ENCODE data around the gene FAM149A.

Gene FAM149A

DNA sequence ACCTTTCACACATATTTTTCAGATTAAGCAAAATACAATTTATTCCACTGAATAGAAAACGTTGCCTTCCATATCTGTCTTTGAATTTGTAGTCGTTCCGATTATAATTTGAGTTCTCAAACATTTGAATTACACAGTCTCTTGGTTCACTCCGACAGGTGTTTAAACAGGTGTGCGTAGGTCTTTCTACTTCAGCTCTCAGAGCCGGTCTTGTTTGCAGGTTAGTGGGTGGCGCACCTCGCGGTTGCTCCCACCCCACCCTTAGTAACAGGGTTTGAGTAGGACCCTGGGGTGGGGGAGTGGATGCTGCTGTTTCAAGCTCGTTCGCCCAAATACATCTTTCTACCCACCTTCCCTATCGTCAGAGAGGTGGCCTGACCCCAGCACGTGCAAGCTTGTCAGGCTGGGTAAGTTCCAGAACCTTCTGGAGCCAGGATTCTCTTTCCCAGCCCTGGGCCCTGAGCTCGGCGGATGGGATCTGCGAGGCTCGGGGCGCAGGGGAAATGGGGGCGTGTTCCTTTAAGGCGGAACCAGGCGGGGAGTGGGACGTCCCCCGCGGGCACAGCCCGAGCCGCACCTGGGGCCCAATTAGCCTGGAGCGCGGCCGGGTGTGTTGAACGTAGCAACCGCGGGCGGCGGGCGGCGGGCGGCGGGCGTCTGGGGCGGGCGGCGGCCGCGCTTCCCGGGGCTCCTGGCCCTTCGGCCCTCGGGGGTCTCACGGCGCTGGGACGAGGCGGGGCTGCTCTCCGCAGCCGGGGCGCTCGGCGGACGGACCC lies at the start of gene FAM149A:
FAM149A (plus strand) TSS at position 591 of the 776 bp plus-strand sequence.
- DNase-seq (ENCODE audit: low read depth), result no peak

GRCh38 chr4:186058253-186058979 lies 46.1 kb upstream of the FAM149A start:
- no peak for DNase-seq (ENCODE audit: low read depth)

- no peak for DNase-seq (ENCODE audit: low read depth)
Observed at GRCh38 chr4:186058980-186059316, 45.6 kb upstream of the FAM149A start.

DNA sequence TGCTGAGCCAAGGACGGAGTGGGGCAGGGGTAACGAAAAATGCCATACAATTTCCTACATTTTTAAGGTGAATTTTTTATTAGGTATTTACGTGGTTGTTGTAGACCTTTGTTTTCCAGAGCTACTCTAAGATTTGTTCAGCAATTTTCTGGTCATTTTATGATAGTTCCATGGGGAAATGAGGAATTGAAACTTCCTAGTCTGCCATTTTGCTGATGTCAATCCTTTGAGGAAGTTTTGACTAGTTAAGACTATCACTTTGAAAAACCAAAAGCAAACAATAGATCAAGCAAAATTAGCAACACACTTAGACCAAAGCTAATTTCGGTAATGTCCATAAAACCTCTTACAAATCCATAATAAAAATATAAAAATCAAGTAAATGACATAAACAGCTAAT lies 42.6 kb upstream of the FAM149A start:
- no peak for DNase-seq (ENCODE audit: low read depth)

GRCh38 chr4:186067757-186068385 lies 36.6 kb upstream of the FAM149A start:
- no peak for DNase-seq (ENCODE audit: low read depth)

DNA sequence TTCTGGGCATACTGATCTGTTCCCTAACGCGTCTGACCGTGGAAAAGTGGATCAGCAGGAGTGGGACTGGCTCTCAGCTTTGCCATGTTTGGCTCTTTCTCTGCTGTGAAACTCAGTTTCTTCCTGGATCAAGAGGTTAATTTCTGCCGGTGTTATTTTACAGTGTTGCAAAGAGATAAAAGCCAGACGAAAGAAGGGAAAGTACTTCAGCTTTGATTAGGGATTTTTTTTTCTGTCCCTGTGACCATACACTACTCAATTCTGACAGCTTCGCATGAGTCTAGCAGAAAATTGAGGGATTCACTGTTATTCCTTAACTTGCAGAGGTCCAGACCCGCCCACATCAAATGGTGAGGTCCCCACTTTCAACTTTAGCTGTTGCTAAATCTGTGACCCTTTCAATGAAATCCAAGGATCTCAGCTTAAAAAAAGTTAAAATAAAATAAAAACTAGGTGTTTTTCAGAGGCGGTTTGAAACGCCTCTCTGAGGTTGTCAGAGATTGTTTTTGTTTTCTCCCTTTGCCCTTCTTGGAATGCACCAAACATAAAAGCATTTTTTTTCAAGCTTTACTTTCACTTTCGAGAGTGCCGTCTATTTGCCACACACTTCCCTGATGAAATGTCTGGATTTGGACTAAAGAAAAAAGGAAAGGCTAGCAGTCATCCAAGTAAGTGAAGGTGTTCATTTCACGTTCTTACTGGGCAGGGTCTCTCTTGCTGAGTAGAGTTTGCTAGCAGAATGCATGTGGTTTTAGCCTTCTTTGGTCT lies 35.7 kb upstream of the FAM149A start, which contains the start of gene TLR3:
TLR3 (plus strand) TSS at position 576 of the 768 bp plus-strand sequence. CDS start 7,464 bp downstream, outside the sequence.
- no peak for DNase-seq (ENCODE audit: low read depth)

DNA sequence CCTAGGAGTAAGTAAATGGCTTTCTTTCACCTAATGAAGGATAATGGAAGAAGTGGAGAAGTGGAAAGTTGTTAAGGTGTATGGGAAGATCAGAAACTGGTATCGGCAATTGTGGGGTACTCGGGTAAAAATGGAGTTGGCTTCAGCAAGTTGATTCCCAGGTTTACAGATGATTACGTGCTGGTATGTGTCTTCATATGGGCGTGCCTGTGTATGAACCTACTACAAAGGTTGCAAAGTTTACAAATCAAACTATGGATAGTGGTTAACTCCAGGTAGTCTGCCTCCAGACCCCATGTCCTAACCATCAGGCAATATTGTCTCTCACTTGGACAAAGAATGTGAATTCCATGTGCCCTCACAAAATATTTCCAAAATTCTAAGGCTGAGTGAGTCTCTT lies 34.8 kb upstream of the FAM149A start:
- no peak for DNase-seq (ENCODE audit: low read depth)

DNA sequence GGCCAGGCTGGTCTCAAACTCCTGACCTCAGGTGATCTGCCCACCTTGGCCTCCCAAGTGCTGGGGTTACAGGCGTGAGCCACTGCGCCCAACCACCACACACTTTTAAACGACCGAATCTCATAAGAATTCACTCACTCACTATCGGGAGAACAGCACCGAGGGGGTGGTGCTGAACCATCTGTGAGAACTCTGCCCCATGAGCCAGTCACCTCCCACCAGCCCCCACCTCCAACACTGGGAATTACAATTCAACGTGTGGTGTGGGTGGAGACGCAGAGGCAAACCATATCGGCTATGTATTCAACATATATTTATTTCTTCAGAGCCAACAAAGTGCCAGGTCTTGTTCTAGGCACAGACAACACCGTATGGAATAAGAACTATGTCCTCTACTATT lies 32.0 kb upstream of the FAM149A start:
- no peak for DNase-seq (ENCODE audit: low read depth)

DNA sequence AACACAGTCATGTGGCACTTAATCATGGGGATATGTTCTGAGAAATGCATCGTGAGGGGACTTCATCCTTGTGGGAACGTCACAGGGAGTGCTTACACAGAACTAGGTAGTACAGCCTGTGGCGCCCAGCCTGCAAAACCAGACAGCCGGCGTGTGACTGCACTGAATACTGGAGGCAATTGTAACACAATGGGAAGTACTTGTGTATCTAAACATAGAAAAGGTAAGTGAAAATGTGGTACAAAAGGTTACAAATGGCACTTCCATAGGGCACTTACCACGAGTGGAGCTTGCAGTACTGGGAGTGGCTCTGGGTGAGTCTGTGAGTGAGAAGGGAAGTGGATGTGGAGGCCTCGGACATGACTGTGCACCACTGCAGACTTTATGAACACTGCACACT lies 30.3 kb upstream of the FAM149A start:
- no peak for DNase-seq (ENCODE audit: low read depth)

DNA sequence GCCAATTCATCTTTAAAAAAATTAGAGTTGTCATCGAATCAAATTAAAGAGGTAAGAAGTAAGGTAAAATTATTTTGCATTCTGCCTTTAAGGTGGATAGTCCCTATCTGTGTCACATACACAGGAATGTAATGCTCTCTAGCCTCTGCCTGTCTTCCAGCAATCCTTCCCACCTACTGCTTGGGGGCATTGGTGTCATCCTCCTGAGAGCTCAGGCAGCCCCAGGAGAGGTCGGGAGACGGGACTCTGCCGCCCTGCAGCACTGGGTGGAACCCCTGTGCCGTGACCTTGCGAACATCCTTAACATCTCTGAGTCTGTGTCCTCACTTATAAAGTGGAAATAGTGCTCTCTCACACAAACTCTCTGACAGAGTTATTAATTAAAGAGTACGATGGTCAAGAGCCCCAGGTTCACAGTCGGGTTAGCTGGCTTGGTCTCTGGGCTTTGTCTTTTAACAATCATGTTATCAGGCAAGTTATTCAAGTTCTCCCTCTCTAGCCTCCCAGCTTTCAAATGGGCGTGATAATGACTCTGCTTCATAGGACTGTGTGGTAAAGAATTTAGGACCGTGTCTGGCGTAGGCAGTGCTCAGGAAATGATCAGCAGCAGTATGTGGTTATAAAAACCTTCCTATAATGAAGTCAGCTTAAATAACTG lies 25.4 kb upstream of the FAM149A start:
- no peak for DNase-seq (ENCODE audit: low read depth)

GRCh38 chr4:186079694-186080093 lies 24.8 kb upstream of the FAM149A start:
- no peak for DNase-seq (ENCODE audit: low read depth)

DNA sequence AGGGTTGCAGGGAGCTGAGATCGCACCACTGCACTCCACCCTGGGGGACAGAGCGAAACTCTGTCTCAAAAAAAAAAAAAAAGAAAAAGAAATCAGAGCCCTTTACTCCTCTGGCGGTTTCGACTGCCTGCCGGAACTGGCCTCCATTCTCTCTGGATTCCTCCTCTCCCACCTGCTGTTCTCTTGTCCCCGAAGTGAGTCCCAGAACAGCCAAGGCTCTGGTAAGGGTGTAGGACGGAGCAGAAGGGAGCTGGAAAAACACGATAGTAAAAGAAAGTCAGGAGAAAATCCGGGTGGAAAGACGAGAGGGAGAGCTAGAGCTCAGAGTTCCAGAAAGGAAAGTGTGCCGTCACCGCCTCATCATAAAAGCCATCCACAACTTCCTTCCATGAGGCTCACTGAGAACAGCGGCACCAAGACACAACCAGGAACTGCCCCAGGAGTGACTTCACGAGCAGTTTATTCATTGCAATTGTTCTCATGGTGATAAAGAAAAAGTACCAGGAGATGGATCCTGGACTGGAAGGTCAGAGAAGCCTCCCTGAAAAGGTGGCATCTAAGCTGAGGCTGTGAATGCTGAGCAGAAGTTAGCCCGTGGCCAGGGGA lies 23.2 kb upstream of the FAM149A start:
- no peak for DNase-seq (ENCODE audit: low read depth)

- no peak for DNase-seq (ENCODE audit: low read depth)
Observed at GRCh38 chr4:186082221-186082620, 22.3 kb upstream of the FAM149A start.

DNA sequence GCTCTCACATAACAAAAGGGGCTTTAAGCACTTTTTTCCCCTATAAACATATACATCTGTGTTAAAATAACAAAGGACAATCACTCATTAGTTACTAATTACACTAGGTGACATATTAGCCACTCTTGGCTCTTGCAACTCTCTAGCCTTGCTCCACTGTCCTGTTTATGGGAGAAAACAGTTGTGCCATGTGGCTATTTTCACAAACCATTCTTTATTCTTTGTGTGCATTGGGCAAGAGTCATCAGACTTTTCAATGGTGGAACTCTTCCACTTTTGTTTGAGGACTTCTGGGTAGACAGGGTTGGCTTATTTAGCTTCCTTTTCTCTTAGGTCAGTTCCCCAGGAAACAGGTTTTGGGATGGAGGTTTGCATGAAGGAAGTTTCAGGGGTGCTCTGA lies 16.0 kb upstream of the FAM149A start:
- no peak for DNase-seq (ENCODE audit: low read depth)

GRCh38 chr4:186092296-186092695 lies 12.2 kb upstream of the FAM149A start:
- no peak for DNase-seq (ENCODE audit: low read depth)

GRCh38 chr4:186095406-186095805 lies 9.1 kb upstream of the FAM149A start:
- no peak for DNase-seq (ENCODE audit: low read depth)

DNA sequence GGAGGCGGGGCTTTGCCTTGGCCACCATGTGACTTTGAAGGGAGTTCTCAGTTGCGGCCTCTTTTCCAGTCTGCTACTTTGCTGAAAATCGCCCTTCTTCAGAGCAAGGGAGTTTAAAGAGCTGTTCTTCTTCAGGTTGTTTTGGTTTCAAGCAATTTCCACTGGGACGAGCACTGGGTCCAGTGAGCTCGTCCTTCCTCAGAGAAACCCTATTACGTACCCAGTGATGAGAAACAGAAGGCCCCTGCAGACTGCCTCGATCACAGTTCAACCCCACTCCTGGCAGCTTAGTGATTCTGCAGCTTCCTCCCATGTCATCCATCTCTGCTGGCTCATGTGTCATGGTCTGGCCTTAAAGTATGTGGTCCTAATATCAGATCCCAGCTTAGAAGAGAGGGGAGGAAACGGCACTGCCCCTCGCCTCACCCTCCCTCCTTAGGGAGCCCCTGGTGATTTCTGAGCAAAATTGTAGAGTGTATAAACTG lies 7.8 kb upstream of the FAM149A start:
- DNase-seq (ENCODE audit: low read depth), result no peak

GRCh38 chr4:186097386-186097785 lies 7.1 kb upstream of the FAM149A start:
- DNase-seq (ENCODE audit: low read depth), result no peak

GRCh38 chr4:186102931-186103330 lies 1.6 kb upstream of the FAM149A start:
- DNase-seq (ENCODE audit: low read depth), result no peak

DNA sequence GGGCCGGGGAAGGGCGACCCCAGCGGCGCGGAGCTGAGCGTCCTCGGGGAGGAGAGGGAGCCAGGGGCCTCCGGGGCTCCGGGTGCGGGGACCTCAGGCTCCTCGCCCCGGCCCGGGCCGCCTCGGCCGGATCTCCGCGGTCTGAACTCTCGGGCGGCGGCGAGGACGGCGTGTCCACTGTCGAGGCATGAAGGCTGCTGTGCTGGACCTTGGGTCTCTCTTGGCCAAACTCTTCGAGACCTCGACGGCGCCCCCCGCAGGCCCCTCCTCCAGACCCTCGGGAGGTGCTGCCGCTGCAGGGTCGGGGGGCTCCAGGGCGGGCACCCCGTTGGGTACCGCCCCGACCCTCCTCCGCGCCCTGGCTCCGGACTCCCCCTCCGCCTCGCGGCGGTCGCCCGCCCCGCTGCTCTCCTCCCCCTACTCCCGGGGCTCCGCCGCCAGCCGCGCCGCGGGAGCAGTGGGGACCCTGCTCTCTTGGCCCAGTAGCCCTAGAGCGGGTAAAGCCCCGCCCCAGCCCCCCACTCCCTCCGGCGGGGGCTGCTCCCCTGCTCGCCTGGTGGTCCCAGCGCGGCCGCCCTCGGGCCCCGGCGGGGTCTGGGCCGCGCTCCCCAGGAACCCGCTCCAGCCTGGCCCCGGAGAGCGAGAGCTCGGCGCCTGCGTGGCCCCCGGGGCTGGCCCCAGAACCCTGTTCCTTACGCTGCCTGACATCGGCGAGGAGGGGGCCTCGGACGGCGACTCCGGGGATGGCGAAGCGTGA lies 564 bp downstream of the FAM149A start:
- no peak for DNase-seq (ENCODE audit: low read depth)

Measured in activated T-helper 9 cell treated with anti-CD3 and anti-CD28 coated beads, Interleukin-2, amount 50 U/mL, for 16 hours (primary cell).